ENCODE results near the gene GOLGA1. TPM values are rescaled to one million over a fixed set of nuclear protein-coding genes. Genes with fewer than 3 reads are reported as not detected.

Gene GOLGA1
- total RNA-seq, 1 donor from 2014 or later = 16.3 TPM

DNA sequence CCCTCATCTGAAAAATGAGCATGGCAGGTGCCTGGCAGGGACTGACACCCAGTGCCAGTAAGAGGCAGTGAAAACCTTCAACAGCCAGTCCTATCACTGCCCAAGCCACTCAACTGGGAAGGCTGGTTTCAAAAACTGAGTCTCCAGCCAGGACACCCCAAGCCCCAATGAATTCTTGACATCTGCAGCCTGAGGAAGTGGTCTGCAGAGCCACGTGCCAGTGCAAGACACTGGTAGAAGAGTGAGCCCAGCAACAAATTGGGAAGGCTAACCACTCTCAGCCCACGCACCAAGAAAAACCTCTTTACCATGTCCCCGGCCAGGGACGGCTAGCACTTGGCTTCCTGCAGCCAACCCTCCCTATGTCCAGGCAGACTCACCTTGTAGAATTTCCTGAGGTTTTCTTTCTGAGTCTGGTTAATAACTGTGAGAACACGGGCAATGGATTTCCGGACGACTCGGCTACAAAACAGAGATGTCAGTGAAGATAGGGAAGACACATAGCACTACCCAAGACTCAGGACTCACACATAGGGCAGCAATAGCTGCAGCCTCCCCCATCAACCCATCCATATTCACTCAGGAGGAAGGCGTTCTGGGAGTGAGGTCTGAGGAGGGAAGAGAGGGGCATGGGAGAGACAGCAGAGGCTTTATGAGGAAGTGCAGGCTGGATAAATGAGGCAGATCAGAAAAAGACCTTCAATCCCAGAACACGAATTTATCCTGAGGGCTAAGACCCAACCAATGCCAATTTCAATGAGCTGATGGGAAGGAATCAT lies 80.9 kb downstream of the GOLGA1 start:
- peak overlapping the region; percentile 96 for H3K4me3 ChIP-seq (ENCODE audit: low read depth, low read length)
- TF ChIP-seq, protein P1, sequence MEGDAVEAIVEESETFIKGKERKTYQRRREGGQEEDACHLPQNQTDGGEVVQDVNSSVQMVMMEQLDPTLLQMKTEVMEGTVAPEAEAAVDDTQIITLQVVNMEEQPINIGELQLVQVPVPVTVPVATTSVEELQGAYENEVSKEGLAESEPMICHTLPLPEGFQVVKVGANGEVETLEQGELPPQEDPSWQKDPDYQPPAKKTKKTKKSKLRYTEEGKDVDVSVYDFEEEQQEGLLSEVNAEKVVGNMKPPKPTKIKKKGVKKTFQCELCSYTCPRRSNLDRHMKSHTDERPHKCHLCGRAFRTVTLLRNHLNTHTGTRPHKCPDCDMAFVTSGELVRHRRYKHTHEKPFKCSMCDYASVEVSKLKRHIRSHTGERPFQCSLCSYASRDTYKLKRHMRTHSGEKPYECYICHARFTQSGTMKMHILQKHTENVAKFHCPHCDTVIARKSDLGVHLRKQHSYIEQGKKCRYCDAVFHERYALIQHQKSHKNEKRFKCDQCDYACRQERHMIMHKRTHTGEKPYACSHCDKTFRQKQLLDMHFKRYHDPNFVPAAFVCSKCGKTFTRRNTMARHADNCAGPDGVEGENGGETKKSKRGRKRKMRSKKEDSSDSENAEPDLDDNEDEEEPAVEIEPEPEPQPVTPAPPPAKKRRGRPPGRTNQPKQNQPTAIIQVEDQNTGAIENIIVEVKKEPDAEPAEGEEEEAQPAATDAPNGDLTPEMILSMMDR (IDR thresholded peaks at IDR 0.05; ENCODE audit: insufficient read depth, low read length, poor library complexity, severe bottlenecking) = no peak
- no peaks in the 10 kb centered on the region for H3K27me3 ChIP-seq (ENCODE audit: control insufficient read depth, insufficient read depth, low read length)
- no peak for DNase-seq (ENCODE audit: low read depth)
- H3K36me3 ChIP-seq (ENCODE audit: control insufficient read depth, insufficient read depth, low read length) = peaks cover 5% of the 10 kb centered on the region

DNA sequence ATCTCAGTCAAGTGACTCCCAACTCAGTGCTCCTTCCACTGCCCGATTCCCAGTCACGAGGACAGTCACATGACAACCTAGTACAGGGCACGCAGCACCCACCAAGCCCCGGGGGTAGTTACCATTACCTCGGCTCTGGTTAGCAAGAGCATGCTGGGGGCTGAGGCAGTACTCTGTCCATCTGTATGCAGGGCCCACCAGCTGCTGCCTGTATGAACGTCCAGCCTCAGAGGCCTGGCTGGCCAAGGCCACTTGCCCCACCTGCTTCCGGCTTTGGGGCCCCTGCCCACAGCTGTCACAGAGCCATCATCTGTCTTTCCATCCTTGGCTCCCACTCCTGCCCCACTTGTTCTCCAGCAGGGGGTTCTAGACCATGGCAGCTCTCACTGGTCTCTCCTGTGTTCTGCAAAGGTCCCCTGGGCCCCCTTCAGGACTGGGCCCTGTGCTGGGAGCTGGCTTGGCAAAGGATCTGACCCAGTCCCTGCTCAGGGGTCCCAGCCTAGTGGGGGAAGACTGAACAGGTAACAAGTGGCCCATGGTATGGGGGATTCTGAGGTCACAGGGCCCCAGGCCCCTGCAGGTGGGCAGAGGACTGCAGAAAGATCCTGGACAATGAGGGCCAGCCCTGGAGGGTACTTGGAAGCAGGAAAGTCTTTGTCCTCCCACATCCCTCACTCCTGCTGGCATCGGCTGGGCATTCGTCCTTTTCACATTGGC lies 82.4 kb downstream of the GOLGA1 start:
- TF ChIP-seq, protein P1 (IDR thresholded peaks at IDR 0.05; ENCODE audit: insufficient read depth, low read length, poor library complexity, severe bottlenecking) = no peak
- H3K36me3 ChIP-seq (ENCODE audit: control insufficient read depth, insufficient read depth, low read length) = peaks cover 5% of the 10 kb centered on the region
- DNase-seq (ENCODE audit: low read depth) = no peak
- H3K27me3 ChIP-seq (ENCODE audit: control insufficient read depth, insufficient read depth, low read length) = no peaks in the 10 kb centered on the region
- H3K4me3 ChIP-seq (ENCODE audit: low read depth, low read length) = no peak overlapping the region

DNA sequence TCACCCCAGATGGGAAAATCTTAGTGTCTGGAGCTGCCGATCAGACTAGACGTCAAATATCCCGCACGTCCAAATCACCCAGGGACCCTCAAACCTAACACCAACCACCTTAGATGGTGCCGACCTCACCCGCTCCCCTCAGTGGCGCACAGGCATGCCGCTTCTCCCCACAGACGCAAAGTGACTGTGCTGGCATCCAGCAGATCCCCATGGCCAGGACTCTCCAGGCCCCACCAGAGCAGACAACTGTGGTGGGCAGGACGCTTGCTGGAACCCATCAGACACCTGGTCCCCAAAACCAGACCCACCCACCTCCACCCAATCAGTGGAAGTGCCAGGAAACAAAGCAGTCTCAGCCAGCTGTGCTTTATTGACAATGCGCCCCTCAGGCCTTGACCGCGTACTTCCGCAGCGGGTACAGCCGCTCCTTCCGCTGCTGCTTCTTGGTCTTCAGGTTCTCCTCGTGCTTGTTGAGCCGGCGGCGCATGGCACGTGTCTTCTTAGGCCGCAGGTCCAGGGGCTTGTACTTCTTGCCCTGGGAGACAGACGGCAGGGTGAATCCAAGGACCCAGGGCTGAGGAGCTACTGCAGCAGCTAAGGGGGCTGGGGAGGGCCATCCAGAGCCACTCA lies 83.2 kb downstream of the GOLGA1 start:
- Histone ChIP-seq H3K27me3 (ENCODE audit: control insufficient read depth, insufficient read depth, low read length) (no peaks in the 10 kb centered on the region), H3K36me3 (ENCODE audit: control insufficient read depth, insufficient read depth, low read length) (peaks cover 5% of the 10 kb centered on the region), H3K4me3 (ENCODE audit: low read depth, low read length) (no peak overlapping the region)
- no peak for DNase-seq (ENCODE audit: low read depth)
- TF ChIP-seq, protein P1 (IDR thresholded peaks at IDR 0.05; ENCODE audit: insufficient read depth, low read length, poor library complexity, severe bottlenecking) = no peak

DNA sequence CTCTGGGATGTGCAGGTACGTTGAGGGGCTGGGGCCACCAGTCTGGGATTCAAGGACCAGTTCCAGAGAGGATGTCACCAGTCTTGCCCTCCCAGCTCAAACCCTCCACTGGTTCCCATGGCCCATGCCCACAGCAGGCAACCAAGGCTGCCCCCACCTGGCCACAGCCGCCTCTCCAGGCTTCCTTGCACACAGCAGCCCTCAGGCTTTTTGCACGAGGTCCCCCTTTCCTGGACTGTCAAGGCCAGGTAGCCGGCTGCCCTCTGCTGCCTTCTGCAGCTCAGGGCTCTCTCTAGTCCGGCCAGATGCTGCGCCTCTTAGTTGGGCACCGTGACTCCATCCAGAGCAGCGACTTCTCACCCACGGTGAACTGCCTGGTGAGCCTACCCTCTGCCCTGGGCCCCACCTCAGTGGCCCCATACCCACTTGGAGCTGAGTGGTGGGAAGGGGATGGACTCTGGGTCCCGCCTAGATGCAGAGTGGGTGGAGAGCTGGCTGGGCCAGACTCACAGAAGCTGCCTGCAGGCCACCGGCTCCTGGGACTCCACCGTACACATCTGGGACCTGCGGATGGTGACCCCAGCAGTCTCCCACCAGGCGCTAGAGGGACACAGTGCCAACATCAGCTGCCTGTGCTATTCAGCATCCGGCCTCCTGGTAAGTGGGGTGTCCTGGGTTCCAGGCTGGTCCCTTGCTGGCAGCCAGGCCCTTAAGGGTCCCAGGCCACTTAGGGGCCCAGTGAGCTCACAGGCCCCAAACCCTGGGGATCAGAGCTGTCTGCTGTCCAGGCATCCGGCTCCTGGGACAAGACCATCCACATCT lies 84.7 kb downstream of the GOLGA1 start:
- no peaks in the 10 kb centered on the region for H3K27me3 ChIP-seq (ENCODE audit: control insufficient read depth, insufficient read depth, low read length)
- TF ChIP-seq, protein P1 (IDR thresholded peaks at IDR 0.05; ENCODE audit: insufficient read depth, low read length, poor library complexity, severe bottlenecking) = peak; percentile 68
- peaks cover 4% of the 10 kb centered on the region for H3K36me3 ChIP-seq (ENCODE audit: control insufficient read depth, insufficient read depth, low read length)
- no peak for DNase-seq (ENCODE audit: low read depth)
- no peak overlapping the region for H3K4me3 ChIP-seq (ENCODE audit: low read depth, low read length)

DNA sequence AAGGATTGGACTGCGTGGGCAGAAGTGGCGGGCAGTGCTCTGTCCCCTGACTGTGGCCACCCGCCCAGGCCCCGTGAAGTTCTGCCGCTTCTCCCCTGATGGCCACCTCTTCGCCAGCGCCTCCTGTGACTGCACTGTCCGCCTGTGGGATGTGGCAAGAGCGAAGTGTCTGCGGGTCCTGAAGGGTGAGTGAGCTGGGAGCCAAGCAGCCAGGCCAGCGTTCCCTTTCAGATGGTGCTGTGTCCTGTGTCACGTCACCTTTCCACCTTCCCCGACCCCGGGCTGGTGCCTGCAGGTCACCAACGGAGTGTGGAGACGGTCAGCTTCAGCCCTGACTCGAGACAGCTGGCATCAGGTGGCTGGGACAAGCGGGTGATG lies 85.3 kb downstream of the GOLGA1 start:
- DNase-seq (ENCODE audit: low read depth) = no peak
- H3K4me3 ChIP-seq (ENCODE audit: low read depth, low read length) = no peak overlapping the region
- H3K27me3 ChIP-seq (ENCODE audit: control insufficient read depth, insufficient read depth, low read length) = no peaks in the 10 kb centered on the region
- TF ChIP-seq, protein P1 (IDR thresholded peaks at IDR 0.05; ENCODE audit: insufficient read depth, low read length, poor library complexity, severe bottlenecking) = no peak
- peaks cover 3% of the 10 kb centered on the region for H3K36me3 ChIP-seq (ENCODE audit: control insufficient read depth, insufficient read depth, low read length)

Data from kidney epithelial cell (primary cell).